GM18873 (cell line): ENCODE measurements around the gene PI4K2A.
A peak's percentile ranks its signal among the peaks of the same experiment; 100 is the strongest.
"Not testable (repeated sequence)": the region's sequence is repeated elsewhere in the genome, so short reads cannot be mapped to it uniquely, and the experiment has no call there.

Experiments used
- ATAC-seq: cut with Tn5 transposase; IDR thresholded peaks from one replicate; pipeline ENCODE4 v1.9.1; 2021; ENCODE audit warnings: mild to moderate bottlenecking, moderate library complexity, moderate number of reproducible peaks; ENCODE audit not compliant: unreplicated experiment, low FRiP score

Gene PI4K2A

GRCh38 chr10:97667463-97667862 is 27.0 kb downstream of the PI4K2A start:
- ATAC-seq: no peak

GRCh38 chr10:97669571-97669970 is 29.1 kb downstream of the PI4K2A start:
- ATAC-seq: no peak

GRCh38 chr10:97673736-97674525 is 33.5 kb downstream of the PI4K2A start:
- no peak for ATAC-seq

- no peak for ATAC-seq
Measured at GRCh38 chr10:97675222-97675621, 34.8 kb downstream of the PI4K2A start.

- no peak for ATAC-seq
Measured at GRCh38 chr10:97676770-97677581, 36.5 kb downstream of the PI4K2A start.

GRCh38 chr10:97679594-97679993 is 39.1 kb downstream of the PI4K2A start:
- no peak for ATAC-seq

- ATAC-seq: no peak
Measured at GRCh38 chr10:97682042-97682441, 41.6 kb downstream of the PI4K2A start.

GRCh38 chr10:97683556-97684367 is 43.3 kb downstream of the PI4K2A start:
- no peak for ATAC-seq

GRCh38 chr10:97684368-97684713 is 43.9 kb downstream of the PI4K2A start:
- ATAC-seq: not testable (repeated sequence)

- ATAC-seq: no peak
Measured at GRCh38 chr10:97684866-97685394, 44.5 kb downstream of the PI4K2A start.

- no peak for ATAC-seq
Measured at GRCh38 chr10:97685395-97685958, 45.0 kb downstream of the PI4K2A start.

GRCh38 chr10:97686301-97686961 is 46.0 kb downstream of the PI4K2A start:
- no peak for ATAC-seq

- ATAC-seq: peak; percentile 92
Measured at GRCh38 chr10:97686962-97687784, 46.7 kb downstream of the PI4K2A start, which contains the start of gene AVPI1. Gene AVPI1, minus strand, starts transcription at chr10:97687241. Its CDS starts 7,336 bp downstream, at chr10:97679905.

- no peak for ATAC-seq
Measured at GRCh38 chr10:97687785-97688781, 47.6 kb downstream of the PI4K2A start.

- no peak for ATAC-seq
Measured at GRCh38 chr10:97689559-97690020, 49.1 kb downstream of the PI4K2A start.

GRCh38 chr10:97690133-97690532 is 49.7 kb downstream of the PI4K2A start:
- ATAC-seq: no peak

- not testable (repeated sequence) for ATAC-seq
Measured at GRCh38 chr10:97698072-97698655, 57.7 kb downstream of the PI4K2A start.
